Left lung (tissue), 10 donors: Measurements from ENCODE around the gene HDHD2. TPM values are rescaled to one million over a fixed set of nuclear protein-coding genes. Genes with fewer than 3 reads are reported as not detected.
A peak's percentile ranks its signal among the peaks of the same experiment; 100 is the strongest.
"Not testable (repeated sequence)": the region's sequence is repeated elsewhere in the genome, so short reads cannot be mapped to it uniquely, and the experiment has no call there.

ENCODE experiments used
- ATAC-seq: fragments of 200-7000 bp; cut with Tn5 transposase; one replicate; pipeline ENCODE4 v1.9.1; 2020; ENCODE audit warnings: moderate library complexity
- DNase-seq, 4 donors: peaks; one replicate each; pipeline ENCODE4 v3.0.0-alpha.2; 2013 to 2020
- H3K27ac ChIP-seq, 2 donors: fragments of 200-600 bp; sonication (generic) in 1 of 2; one replicate each; pipeline versions ENCODE4 v1.5.0 to v1.8.0; 2020 to 2021
- H3K27me3 ChIP-seq, 2 donors: fragments of 200-600 bp; sonication (generic) in 1 of 2; one replicate each; pipeline versions ENCODE4 v1.5.0 to v1.8.0; 2020 to 2021
- H3K36me3 ChIP-seq, 2 donors: fragments of 200-600 bp; sonication (generic) in 1 of 2; one replicate each; pipeline versions ENCODE4 v1.5.0 to v1.8.0; 2020 to 2021
- H3K4me1 ChIP-seq, 2 donors: fragments of 200-600 bp; one replicate each; pipeline ENCODE4 v1.8.0; 2021
- H3K4me3 ChIP-seq, 2 donors: fragments of 200-600 bp; sonication (generic) in 1 of 2; one replicate each; pipeline versions ENCODE4 v1.5.0 to v1.8.0; 2020 to 2021; ENCODE audit warnings: mild to moderate bottlenecking in 1 of 2
- H3K9me3 ChIP-seq, 2 donors: fragments of 200-600 bp; sonication (generic) in 1 of 2; one replicate each; pipeline versions ENCODE4 v1.5.0 to v1.8.0; 2020 to 2021
- CTCF ChIP-seq, 2 donors: fragments of 200-600 bp; sonication (generic) in 1 of 2; IDR thresholded peaks; one replicate each; pipeline versions ENCODE4 v1.5.0 to v1.8.0; 2021; ENCODE audit warnings: antibody characterized with exemption in 2 of 2
- intact Hi-C, 2 donors: fragments of 100-400 bp; cut with DNase I; formaldehyde crosslinking; loops; one replicate each; pipeline versions ENCODE4 v1.11.2 to v1.14.2; 2022
- polyA plus RNA-seq, 6 donors: library from polyadenylated mRNA; unstranded; fragments of 120-200 nt; gene quantifications; one replicate each; pipeline ENCODE4 v1.2.1, GENCODE V29; 2013; ENCODE audit not compliant: insufficient read length in 6 of 6
- total RNA-seq, 2 donors: library from RNA; stranded (reverse); fragmentation: NEBNext Ultra II Directional; extraction: Animal tissue kit (Norgen Biotek cat#: 25700); gene quantifications; one replicate each; pipeline ENCODE4 v1.2.1, GENCODE V29; 2021
- donor health status: DM: no; HTN: yes; CAD: no.
- donor health status: DM: no; HTN: no; CAD: no.

HDHD2 gene
- total and polyA plus RNA-seq, 8 donors = 35.9 to 56.3 (median 47.7) TPM

- Histone ChIP-seq H3K36me3 (no peaks in the 10 kb centered on the region), H3K27ac (no peak overlapping the region), H3K9me3 (peaks cover 0 to 7% of the 10 kb centered on the region in 2 donors), H3K4me3 (no peak overlapping the region), H3K4me1 (no peaks in the 10 kb centered on the region), H3K27me3 (peaks cover 0 to 8% of the 10 kb centered on the region in 2 donors)
- no peak for TF ChIP-seq CTCF (IDR thresholded peaks at IDR 0.05)
- peak in 1 of 4 donors; percentile 54 for DNase-seq
- peak; percentile 91 for ATAC-seq
- intact Hi-C loops = no loop called here
Observed at GRCh38 chr18:47184419-47185050, 34.2 kb upstream of the HDHD2 start.

GRCh38 chr18:47182156-47182555 is 31.9 kb upstream of the HDHD2 start:
- H3K4me3 ChIP-seq, ATAC-seq, H3K4me1 ChIP-seq, H3K36me3 ChIP-seq, intact Hi-C loops, DNase-seq, H3K27ac ChIP-seq, H3K9me3 ChIP-seq, H3K27me3 ChIP-seq: not testable (repeated sequence)

- H3K27me3 ChIP-seq = no peaks in the 10 kb centered on the region
- H3K36me3 ChIP-seq = no peaks in the 10 kb centered on the region
- no peak for DNase-seq
- ATAC-seq = no peak
- H3K27ac ChIP-seq = no peak overlapping the region
- H3K4me1 ChIP-seq = no peaks in the 10 kb centered on the region
- intact Hi-C loops = no loop called here
- H3K4me3 ChIP-seq = no peak overlapping the region
- peaks cover 0 to 7% of the 10 kb centered on the region in 2 donors for H3K9me3 ChIP-seq
- TF ChIP-seq CTCF (IDR thresholded peaks at IDR 0.05) = no peak
Observed at GRCh38 chr18:47180765-47181164, 30.5 kb upstream of the HDHD2 start.

- DNase-seq (peak in 1 of 4 donors; percentile 10), ATAC-seq (no peak)
- Histone ChIP-seq H3K27me3 (no peaks in the 10 kb centered on the region), H3K4me1 (peaks cover 5 to 10% of the 10 kb centered on the region in 2 donors), H3K27ac (no peak overlapping the region), H3K4me3 (no peak overlapping the region), H3K9me3 (peaks cover 0 to 3% of the 10 kb centered on the region in 2 donors), H3K36me3 (no peaks in the 10 kb centered on the region)
- intact Hi-C loops = no loop called here
- no peak for TF ChIP-seq CTCF (IDR thresholded peaks at IDR 0.05)
Observed at GRCh38 chr18:47179520-47179919, 29.2 kb upstream of the HDHD2 start.

GRCh38 chr18:47175898-47176575 is 25.7 kb upstream of the HDHD2 start, which contains the start of gene IER3IP1:
TSS of gene IER3IP1 (minus strand) at chr18:47176364. CDS start at chr18:47176277, 87 bp downstream.
- no peaks in the 10 kb centered on the region for H3K36me3 ChIP-seq
- DNase-seq = peak; percentile 78 to 94 (median 90)
- intact Hi-C loops = no loop called here
- H3K27ac ChIP-seq = peak within 1 kb of the TSS; percentile 82 to 86
- H3K4me3 ChIP-seq = peak within 1 kb of the TSS; percentile 93 to 94
- no peaks in the 10 kb centered on the region for H3K9me3 ChIP-seq
- peaks cover 8 to 19% of the 10 kb centered on the region in 2 donors for H3K4me1 ChIP-seq
- H3K27me3 ChIP-seq = no peaks in the 10 kb centered on the region
- peak in 1 of 2 donors; percentile 24 for TF ChIP-seq CTCF (IDR thresholded peaks at IDR 0.05)
- peak; percentile 98 for ATAC-seq
